Neuron (in vitro differentiated cells): ENCODE results near the gene CAMK1D.
A peak's percentile ranks its signal among the peaks of the same experiment; 100 is the strongest.

Experiments used
- H2AFZ ChIP-seq: one replicate; pipeline ENCODE4 v1.6.1; 2013; ENCODE audit warnings: low read depth, mild to moderate bottlenecking, inconsistent platforms, low read length, moderate library complexity
- H3K27me3 ChIP-seq: one replicate; pipeline ENCODE4 v1.6.1; 2013; ENCODE audit warnings: low read length; ENCODE audit not compliant: insufficient read depth
- H3K36me3 ChIP-seq: one replicate; pipeline ENCODE4 v1.6.1; 2013; ENCODE audit warnings: low read length; ENCODE audit not compliant: insufficient read depth
- H3K4me1 ChIP-seq: one replicate; pipeline ENCODE4 v1.6.1; 2013; ENCODE audit warnings: low read length; ENCODE audit not compliant: insufficient read depth
- H3K4me3 ChIP-seq: 2 replicates; pipeline ENCODE4 v1.5.1; 2013; ENCODE audit warnings: mild to moderate bottlenecking, low read length, moderate library complexity
- H3K9me3 ChIP-seq: one replicate; pipeline ENCODE4 v1.6.1; 2013; ENCODE audit warnings: low read length

Gene CAMK1D

GRCh38 chr10:12685261-12686058 is 336.1 kb downstream of the CAMK1D start:
- Histone ChIP-seq H2AFZ (peak overlapping the region; percentile 59), H3K27me3 (no peaks in the 10 kb centered on the region), H3K4me3 (no peak overlapping the region)

GRCh38 chr10:12687996-12688395 is 338.6 kb downstream of the CAMK1D start:
- Histone ChIP-seq H3K9me3 (no peaks in the 10 kb centered on the region), H3K36me3 (no peaks in the 10 kb centered on the region), H2AFZ (no peak overlapping the region), H3K27me3 (no peaks in the 10 kb centered on the region), H3K4me3 (no peak overlapping the region), H3K4me1 (peaks cover 17% of the 10 kb centered on the region)

More at GRCh38 chr10:12685261-12686058, 336.1 kb downstream of the CAMK1D start:
- H3K4me1 ChIP-seq: peaks cover 10% of the 10 kb centered on the region
- no peaks in the 10 kb centered on the region for H3K36me3 ChIP-seq
- no peaks in the 10 kb centered on the region for H3K9me3 ChIP-seq

DNA sequence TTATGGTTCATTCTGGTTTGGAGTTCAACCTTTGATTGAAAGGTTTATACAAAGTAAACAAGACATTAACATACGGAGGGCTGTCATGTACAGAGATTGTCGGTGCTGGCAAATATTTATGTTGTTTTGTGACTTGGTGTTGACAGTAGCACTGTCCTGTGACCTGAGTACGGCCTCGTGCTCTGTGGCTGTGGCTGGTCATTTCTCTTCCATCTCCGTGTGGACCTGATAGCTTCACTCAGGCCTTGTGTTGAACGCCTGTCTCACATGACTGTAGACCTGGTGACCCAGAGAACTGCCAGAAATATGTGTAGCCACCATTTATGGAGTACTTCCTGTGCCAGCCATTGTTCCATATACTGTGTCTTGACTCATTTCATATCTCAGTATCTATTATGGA is 340.5 kb downstream of the CAMK1D start:
- no peaks in the 10 kb centered on the region for H3K9me3 ChIP-seq
- H3K4me1 ChIP-seq: peaks cover 17% of the 10 kb centered on the region
- H3K4me3 ChIP-seq: no peak overlapping the region
- H2AFZ ChIP-seq: no peak overlapping the region
- no peaks in the 10 kb centered on the region for H3K36me3 ChIP-seq
- H3K27me3 ChIP-seq: no peaks in the 10 kb centered on the region

DNA sequence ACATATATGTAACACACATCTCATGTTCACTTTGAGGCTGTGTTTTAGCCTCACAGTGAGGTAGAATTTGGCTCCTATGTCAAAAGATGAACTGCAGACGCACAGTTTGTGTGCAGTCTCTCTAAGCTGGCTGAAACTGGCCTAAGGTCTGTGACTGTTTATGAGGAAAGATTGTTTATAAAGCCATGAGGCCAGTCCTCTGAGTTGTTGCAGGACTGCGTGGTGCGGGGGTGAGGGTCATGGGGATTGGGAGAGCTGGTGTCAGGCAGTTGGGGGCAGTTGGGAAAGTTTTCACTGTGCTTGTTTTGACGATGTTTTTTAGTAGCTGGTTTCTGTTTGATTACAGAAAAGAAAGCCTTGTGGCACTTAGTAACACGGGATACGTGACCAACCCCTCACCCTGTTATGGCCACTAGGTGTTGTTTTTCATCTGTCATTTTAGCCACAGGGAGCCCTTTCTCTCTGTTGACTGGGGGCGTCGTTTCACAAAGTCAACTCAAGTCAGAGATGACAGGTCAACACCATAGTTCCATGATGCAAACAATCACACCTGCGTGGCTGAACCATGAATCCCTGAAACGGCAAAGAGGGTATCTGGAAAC is 341.3 kb downstream of the CAMK1D start:
- no peaks in the 10 kb centered on the region for H3K36me3 ChIP-seq
- peaks cover 11% of the 10 kb centered on the region for H3K4me1 ChIP-seq
- H3K27me3 ChIP-seq: no peaks in the 10 kb centered on the region
- H2AFZ ChIP-seq: no peak overlapping the region
- H3K9me3 ChIP-seq: no peaks in the 10 kb centered on the region
- H3K4me3 ChIP-seq: no peak overlapping the region

DNA sequence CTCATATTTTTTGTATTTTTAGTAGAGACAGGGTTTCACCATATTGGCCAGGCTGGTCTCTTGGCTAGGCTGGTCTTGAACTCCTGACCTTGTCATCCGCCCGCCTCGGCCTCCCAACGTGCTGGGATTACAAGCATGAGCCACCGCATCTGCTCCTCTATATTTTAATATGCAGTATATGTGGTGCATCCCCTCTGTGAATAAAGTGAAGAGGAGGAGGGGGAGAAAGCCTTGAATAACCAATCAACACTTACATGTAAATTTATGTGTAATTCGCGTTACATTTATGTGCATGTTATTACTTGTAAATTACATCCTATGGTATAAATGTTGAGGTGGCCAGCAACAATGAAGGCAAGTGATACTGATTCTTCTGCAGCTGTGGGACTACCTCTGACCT is 342.2 kb downstream of the CAMK1D start:
- H3K4me3 ChIP-seq: no peak overlapping the region
- H3K4me1 ChIP-seq: peaks cover 7% of the 10 kb centered on the region
- H3K27me3 ChIP-seq: no peaks in the 10 kb centered on the region
- H3K36me3 ChIP-seq: no peaks in the 10 kb centered on the region
- H2AFZ ChIP-seq: no peak overlapping the region
- no peaks in the 10 kb centered on the region for H3K9me3 ChIP-seq

DNA sequence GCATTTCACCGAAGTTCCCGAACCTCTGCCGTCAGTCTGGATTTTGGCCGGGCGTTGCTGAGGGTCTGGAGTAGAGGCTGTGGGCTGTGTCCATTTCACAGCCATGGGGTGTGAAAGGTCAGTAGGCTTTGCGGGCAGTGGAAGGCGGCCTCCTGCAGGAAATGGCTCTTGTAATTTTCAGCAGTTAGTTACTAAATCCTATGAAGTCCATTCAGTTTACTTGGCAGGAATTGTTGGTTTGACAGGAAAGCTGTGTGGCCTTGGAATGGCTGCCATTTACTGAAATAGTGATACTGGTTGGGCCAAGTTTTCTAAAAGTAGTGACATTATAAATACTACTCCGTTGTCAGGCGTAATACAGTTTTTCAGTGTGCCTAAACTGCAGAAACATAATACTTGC is 348.4 kb downstream of the CAMK1D start:
- Histone ChIP-seq H2AFZ (no peak overlapping the region), H3K4me3 (no peak overlapping the region), H3K36me3 (no peaks in the 10 kb centered on the region), H3K27me3 (no peaks in the 10 kb centered on the region), H3K4me1 (no peaks in the 10 kb centered on the region), H3K9me3 (no peaks in the 10 kb centered on the region)

- no peaks in the 10 kb centered on the region for H3K27me3 ChIP-seq
- no peaks in the 10 kb centered on the region for H3K36me3 ChIP-seq
- H3K4me3 ChIP-seq: no peak overlapping the region
- H3K9me3 ChIP-seq: no peaks in the 10 kb centered on the region
- no peaks in the 10 kb centered on the region for H3K4me1 ChIP-seq
- no peak overlapping the region for H2AFZ ChIP-seq
Measured at GRCh38 chr10:12699258-12699700, 349.9 kb downstream of the CAMK1D start.

GRCh38 chr10:12699781-12700556 is 350.6 kb downstream of the CAMK1D start:
- H3K4me1 ChIP-seq: no peaks in the 10 kb centered on the region
- no peaks in the 10 kb centered on the region for H3K27me3 ChIP-seq
- no peaks in the 10 kb centered on the region for H3K36me3 ChIP-seq
- H2AFZ ChIP-seq: no peak overlapping the region
- H3K9me3 ChIP-seq: no peaks in the 10 kb centered on the region
- H3K4me3 ChIP-seq: no peak overlapping the region

GRCh38 chr10:12700557-12700874 is 351.2 kb downstream of the CAMK1D start:
- Histone ChIP-seq H3K36me3 (no peaks in the 10 kb centered on the region), H3K4me3 (no peak overlapping the region), H3K4me1 (no peaks in the 10 kb centered on the region), H3K27me3 (no peaks in the 10 kb centered on the region), H2AFZ (no peak overlapping the region), H3K9me3 (no peaks in the 10 kb centered on the region)

GRCh38 chr10:12701696-12702095 is 352.3 kb downstream of the CAMK1D start:
- Histone ChIP-seq H3K4me1 (peaks cover 1% of the 10 kb centered on the region), H3K9me3 (no peaks in the 10 kb centered on the region)

DNA sequence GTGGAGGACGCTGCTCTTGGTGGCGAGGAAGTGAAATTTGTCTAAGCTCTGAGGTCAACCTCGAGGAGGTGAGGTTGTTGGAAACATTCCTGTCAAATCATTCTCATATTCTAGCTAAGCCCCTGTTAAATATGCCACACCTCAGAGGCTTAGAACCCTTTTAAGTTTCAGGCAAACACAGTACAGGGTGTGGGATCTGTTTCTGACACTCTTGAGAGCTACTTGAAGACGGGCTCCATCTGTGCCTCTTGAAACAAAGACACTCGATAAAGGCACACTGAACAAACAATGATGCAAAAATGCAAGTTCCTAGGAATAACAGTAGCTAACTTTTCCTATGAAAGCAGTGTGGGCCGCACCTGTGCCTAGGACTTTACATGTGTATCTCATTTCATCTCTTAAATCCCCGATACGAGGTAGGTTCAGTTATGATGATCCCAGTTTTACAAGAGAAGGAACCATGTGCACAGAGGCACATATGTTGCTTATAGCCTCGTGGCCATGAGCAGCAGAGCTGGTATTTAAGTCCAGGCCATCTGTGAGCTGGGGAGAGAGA is 352.9 kb downstream of the CAMK1D start:
- Histone ChIP-seq H2AFZ (no peak overlapping the region), H3K9me3 (no peaks in the 10 kb centered on the region), H3K4me3 (no peak overlapping the region), H3K36me3 (no peaks in the 10 kb centered on the region), H3K4me1 (peaks cover 7% of the 10 kb centered on the region), H3K27me3 (no peaks in the 10 kb centered on the region)

More at GRCh38 chr10:12701696-12702095, 352.3 kb downstream of the CAMK1D start:
- Histone ChIP-seq H3K36me3 (no peaks in the 10 kb centered on the region), H2AFZ (no peak overlapping the region), H3K4me3 (no peak overlapping the region), H3K27me3 (no peaks in the 10 kb centered on the region)

DNA sequence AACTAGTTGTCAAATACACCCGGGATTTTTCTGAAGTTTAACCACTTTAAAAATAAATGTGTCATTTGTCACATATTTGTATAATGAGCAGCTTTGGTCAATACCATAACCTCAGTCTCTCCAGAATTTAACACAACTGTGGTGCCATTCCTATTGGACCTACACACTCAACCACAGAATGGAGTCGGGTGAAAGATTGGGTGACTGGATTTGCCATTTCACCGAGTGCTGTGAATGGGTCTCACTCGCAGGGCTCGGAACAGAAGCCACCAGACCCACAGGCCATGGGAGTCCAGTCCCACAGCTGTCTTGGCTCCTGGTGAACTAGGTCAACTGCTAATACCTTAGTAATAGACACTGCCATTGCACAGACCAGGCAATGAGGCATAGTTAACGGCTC is 353.8 kb downstream of the CAMK1D start:
- Histone ChIP-seq H3K36me3 (no peaks in the 10 kb centered on the region), H3K27me3 (no peaks in the 10 kb centered on the region), H2AFZ (no peak overlapping the region), H3K4me1 (peaks cover 16% of the 10 kb centered on the region), H3K9me3 (no peaks in the 10 kb centered on the region), H3K4me3 (no peak overlapping the region)

DNA sequence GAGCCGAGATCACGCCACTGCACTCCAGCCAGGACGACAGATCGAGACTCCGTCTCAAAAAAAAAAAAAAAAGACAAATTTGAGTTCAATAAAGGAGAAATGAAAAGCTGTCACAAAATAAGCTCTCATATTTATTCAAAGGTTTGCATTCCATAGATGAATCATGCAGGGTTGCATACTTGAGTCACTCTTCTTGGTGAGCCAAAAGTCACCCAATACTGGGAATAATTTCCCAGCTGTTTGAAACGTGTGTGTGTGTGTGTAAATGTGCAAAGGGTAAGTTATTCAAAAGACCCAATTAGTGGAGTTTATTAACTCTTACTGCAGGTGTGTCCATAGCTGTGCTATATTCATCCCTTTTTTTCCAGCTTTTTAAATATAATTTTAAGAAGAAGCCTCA is 354.5 kb downstream of the CAMK1D start:
- Histone ChIP-seq H3K27me3 (no peaks in the 10 kb centered on the region), H2AFZ (no peak overlapping the region), H3K36me3 (no peaks in the 10 kb centered on the region), H3K9me3 (no peaks in the 10 kb centered on the region), H3K4me3 (no peak overlapping the region), H3K4me1 (peaks cover 19% of the 10 kb centered on the region)
